GM21528 (cell line): Measurements from ENCODE around the gene TOMM22.

Experiments used
- ATAC-seq: cut with Tn5 transposase; IDR thresholded peaks from one replicate; pipeline ENCODE4 v1.9.1; 2021; ENCODE audit warnings: mild to moderate bottlenecking, moderate library complexity; ENCODE audit not compliant: unreplicated experiment, low FRiP score

TOMM22 gene

GRCh38 chr22:38713921-38714320, 32.2 kb downstream of the TOMM22 start:
- ATAC-seq = no peak

GRCh38 chr22:38715176-38715764, 33.5 kb downstream of the TOMM22 start:
- no peak for ATAC-seq

GRCh38 chr22:38715852-38716251, 34.1 kb downstream of the TOMM22 start:
- ATAC-seq = no peak

DNA sequence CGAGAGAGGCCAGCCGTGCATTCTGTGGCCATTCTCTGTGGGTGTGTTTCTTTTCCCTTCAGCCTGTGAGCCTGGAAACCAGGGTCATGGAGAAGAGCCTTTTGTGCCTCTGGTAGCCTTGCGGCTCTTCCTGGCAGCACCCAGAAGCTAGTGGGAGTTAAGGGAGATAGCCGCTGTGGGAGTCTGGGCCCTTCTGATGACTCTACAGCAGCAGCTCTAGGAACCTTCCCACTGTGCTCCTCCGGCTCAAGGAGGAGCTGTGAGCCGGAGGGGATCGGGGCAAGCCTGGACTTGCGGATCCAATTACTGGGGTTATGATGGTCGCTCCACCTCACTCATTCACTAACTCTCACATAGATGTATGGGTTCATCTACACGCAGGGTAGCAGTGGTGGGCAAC, 34.5 kb downstream of the TOMM22 start:
- no peak for ATAC-seq

- ATAC-seq = no peak
Observed at GRCh38 chr22:38716826-38717225, 35.1 kb downstream of the TOMM22 start.

DNA sequence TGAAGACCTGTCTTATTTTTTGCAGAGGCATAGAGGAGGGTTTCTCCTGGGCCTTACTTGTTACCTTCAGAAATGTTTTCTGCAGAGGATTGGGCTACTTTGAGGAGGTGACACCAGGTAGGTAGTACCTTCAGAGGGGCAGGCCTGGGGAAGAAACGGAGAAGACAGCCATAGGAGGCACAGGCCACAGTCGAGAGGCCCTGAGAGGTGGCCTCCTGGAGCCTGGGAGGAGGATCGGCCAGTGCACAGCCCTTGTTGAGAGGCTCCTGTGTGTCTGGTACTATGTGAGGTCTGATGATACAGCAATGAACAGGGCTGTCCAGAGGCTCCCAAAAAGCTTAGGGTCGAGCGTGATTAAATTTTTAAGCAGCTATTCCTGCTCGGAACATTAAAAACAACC, 35.5 kb downstream of the TOMM22 start:
- ATAC-seq = no peak

DNA sequence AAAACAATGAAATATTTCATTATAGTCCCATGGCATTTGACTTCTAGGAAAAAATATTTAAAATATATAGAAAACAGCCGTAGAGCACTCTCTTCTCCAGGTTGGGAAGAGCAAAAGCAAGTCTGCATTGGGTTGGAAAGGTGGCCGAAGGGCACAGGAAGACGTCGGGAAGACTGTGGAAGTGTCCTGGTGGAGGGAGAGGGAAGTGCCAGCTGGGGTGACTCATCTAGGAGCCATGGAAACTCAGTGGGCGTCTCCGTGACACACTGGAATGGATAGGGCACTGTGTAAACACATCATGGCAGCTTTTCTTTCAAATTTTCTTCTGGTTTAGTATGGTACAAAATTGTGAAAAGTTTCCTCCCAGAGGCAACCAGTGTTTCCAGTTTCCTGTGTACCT, 36.7 kb downstream of the TOMM22 start:
- no peak for ATAC-seq

DNA sequence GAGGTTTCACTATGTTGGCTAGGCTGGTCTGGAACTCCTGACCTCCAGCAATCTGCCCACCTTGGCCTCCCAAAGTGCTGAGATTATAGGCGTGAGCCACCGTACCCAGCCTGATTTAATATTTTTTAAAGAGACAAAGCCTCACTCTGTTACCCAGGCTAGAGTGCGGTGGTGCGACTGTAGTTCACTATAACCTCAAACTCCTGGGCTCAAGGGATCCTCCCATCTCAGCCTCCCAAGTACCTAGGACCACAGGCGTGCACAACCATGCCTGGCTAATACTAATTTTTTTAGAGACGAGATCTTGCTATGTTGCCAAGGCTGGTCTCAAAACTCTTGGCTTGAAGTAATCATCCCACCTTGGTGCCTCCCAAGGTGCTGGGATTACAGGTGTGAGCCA, 37.4 kb downstream of the TOMM22 start:
- no peak for ATAC-seq

DNA sequence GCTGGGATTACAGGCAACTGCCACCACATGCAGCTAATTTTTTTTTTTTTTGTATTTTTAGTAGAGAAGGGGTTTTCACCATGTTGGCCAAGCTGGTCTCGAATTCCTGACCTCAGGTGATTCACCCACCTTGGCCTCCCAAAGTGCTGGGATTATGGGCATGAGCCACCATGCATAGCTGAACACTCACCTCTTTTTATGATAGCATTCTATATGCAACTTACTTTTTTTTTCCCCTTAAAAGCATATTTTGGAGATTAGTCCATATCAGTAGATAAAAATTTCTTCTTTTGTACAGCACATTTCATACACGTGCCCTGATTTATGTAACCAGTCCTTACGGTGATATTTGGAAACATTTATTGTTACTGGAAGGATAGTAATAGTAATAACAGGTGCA, 38.6 kb downstream of the TOMM22 start:
- ATAC-seq = no peak

DNA sequence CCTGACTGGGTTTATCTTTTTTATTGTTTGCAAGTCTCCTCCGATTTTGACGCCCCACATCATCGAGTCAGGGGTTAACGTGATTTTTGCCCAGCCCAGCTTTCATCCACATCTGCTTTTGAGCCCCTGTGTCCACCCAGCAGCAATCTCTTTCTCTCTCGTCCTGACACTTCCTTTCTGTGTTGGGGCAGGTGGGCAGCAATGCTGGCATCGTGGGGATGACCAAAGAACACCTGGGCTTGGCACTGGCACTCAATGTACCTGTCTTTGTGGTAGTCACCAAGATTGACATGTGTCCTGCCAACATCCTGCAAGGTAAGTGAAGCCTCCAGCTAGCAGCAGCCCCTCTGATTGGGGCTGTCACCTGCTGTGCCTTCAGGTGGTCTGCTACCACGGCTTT, 39.8 kb downstream of the TOMM22 start:
- no peak for ATAC-seq

GRCh38 chr22:38724176-38724575, 42.4 kb downstream of the TOMM22 start:
- no peak for ATAC-seq

GRCh38 chr22:38724926-38725571, 43.3 kb downstream of the TOMM22 start:
- ATAC-seq = no peak

DNA sequence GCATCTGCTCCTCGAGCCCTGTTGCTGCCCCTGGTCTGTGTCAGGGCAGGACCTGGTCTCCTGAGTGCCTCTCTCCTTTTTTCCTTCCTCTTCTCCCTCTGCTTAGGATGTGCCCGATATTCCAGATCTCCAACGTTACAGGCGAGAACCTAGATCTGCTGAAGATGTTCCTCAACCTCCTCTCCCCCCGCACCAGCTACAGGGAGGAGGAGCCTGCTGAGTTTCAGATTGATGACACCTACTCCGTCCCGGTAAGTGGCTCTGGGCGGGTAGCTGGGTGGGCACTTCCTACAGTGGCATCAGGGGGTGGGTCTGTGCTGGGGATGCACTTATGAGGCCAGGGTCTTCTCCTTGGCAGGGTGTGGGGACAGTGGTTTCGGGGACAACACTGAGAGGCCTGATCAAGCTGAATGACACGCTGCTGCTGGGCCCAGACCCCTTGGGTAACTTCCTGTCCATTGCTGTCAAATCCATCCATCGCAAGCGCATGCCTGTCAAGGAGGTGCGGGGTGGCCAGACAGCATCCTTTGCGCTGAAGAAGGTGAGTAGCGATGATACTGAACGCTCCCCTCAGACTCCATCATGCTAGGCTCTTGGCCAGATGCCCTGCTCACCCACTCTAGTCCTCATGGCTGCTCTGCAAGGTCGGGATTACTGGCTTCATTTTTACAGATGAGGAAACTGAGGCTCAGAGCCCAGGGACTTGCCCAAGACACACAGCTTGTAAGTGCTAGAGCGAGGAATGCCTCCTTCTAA, 44.3 kb downstream of the TOMM22 start:
- no peak for ATAC-seq

- no peak for ATAC-seq
Observed at GRCh38 chr22:38727123-38727522, 45.4 kb downstream of the TOMM22 start.

GRCh38 chr22:38727530-38728451, 46.0 kb downstream of the TOMM22 start:
- ATAC-seq = no peak

DNA sequence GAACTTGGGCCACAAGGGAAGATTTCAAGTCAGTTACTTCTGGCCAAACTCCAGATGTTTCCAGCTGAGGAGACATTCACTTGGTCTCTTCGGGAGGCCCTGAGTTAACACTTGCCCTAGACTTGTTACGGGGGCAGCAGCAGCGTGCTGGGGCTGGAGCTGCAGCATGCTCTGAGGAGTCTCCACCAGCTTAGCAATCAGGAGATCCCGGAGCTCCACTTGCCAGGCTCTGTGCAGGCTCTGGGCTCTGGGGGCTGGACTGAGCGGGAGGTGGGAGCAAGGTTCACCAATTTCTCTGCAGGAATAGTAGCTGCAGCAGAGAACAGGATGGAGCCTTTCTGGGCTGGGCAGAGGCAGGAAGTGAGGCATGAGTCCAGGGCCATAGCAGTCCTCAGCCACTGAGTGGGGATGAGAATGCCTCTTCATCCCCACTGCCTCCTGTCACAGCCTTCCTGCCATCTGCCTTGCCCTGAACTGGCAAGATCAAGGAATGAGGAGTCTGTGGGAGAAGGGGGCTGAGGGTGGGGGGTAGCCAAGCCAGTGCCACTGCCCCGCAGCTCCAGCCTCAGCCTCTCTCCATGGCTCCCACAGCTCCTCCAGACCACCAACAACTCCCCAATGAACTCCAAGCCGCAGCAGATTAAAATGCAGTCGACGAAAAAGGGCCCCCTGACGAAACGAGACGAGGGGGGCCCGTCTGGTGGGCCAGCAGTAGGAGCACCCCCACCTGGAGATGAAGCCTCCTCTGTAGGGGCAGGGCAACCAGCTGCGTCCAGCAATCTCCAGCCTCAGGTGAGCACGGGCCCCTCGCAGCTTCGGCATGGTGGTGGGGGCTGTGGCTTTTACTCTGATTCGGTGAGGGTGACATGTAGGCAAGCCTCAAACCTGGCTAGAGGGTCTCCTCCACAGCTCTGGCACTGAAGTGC, 47.4 kb downstream of the TOMM22 start:
- ATAC-seq = no peak

GRCh38 chr22:38729946-38730345, 48.2 kb downstream of the TOMM22 start:
- ATAC-seq = no peak

- no peak for ATAC-seq
Observed at GRCh38 chr22:38730411-38730871, 48.7 kb downstream of the TOMM22 start.

DNA sequence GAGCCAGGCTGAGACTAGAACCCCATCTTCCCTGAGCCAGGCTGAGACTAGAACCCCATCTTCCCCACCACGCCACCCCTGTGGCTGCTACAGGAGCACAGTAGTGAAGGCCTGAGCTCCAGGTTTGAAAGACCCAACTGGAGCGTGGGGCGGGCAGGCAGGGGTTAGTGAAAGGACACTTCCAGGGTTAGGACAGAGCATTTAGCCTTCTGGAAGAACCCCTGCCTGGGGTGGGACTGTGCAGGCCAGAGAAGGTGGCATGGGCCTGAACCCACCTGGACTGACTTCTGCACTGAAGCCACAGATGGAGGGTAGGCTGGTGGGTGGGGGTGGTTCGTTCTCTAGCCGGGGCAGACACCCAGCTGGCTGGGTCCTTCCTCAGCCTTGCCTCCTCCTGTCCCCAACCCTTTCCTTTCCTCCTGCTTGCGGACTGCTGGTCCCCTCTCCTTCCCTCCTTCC, 50.0 kb downstream of the TOMM22 start:
- ATAC-seq = no peak
